HG03060 (cell line): Measurements from ENCODE around the gene GSK3B.

ENCODE experiments used
- ATAC-seq: cut with Tn5 transposase; IDR thresholded peaks from one replicate; pipeline ENCODE4 v1.9.1; 2021; ENCODE audit warnings: low read depth, moderate number of reproducible peaks; ENCODE audit not compliant: unreplicated experiment

GSK3B gene

GRCh38 chr3:120093911-120094775 is at the start of gene GSK3B:
GSK3B (minus strand) TSS chr3:120094447; CDS start chr3:120093434, 1,013 bp downstream.
- ATAC-seq, result no peak

DNA sequence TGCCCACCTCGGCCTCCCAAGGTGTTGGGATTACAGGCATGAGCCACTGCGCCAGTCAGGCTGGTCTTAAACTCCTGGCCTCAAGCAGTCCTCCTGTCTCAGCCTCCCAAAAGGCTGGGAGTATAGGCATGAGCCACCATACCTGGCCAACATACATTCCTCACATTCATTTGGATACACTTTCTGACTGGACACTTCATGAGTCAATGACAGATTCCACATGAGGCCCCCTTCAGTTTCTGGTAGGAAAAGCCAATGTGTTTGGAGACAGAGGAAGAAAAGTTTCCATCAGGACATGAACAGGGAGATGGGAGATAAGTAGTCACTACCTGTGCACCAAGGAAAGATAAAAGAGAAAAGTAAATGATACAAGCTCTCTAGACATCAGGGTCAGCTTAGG is 49.4 kb upstream of the GSK3B start:
- no peak for ATAC-seq

DNA sequence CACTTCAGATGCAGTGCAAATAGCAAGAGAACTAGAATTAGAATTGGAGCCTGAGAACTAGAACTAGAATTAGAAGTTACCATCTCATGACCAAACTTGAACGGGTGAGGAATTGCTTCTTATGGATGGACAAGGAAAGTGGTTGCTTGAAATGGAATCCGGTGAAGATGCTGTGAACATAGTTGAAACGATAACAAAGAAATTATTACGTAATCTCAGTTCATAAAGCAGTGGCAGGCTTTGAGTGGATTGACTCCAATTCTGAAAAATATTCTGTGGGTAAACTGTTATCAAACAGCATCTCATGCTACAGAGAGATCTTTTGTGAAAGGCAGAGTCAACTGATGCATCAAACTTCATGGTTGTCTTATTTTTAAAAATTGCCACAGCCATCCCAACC is 48.0 kb upstream of the GSK3B start:
- ATAC-seq, result no peak

DNA sequence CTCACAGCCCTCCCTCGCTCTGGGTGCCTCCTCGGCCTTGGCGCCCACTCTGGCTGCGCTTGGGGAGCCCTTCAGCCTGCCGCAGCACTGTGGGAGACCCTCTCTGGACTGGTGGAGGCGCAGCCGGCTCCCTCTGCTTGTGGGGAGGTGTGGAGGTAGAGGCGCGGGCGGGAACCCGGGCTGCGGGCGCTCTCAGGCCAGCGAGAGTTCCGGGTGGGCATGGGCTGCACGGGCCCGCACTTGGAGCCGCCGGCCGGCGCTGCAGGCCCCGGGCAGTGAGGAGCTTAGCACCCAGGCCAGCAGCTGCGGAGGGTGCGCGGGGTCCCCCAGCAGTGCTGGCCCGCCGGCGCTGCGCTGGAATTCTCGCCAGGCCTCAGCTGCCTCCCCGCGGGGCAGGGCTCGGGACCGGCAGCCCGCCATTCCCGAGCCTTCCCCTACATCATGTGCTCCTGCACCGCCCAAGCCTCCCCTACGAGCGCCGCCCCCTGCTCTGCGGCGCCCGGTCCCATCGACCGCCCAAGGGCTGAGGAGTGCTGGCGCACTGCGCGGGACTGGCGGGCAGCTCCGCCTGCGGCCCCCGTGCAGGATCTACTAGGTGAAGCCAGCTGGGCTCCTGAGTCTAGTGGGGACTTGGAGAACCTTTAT is 46.0 kb upstream of the GSK3B start:
- no peak for ATAC-seq

DNA sequence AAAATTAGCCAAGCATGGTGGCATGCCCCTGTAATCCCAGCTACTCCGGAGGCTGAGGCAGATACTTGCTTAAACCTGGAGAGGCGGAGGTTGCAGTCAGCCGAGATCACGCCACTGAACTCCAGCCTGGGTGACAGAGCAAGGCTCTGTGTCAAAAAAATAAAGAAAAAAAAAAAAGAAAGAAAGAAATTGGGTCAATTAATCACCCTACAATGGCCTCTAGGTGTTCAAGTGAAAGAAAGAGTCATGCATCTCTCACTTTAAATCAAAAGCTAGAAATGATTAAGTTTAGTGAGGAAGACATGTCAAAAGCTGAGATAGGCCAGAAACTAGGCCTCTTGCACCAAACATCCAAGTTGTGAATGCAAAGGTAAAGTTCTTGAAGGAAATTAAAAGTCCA is 44.9 kb upstream of the GSK3B start:
- no peak for ATAC-seq

DNA sequence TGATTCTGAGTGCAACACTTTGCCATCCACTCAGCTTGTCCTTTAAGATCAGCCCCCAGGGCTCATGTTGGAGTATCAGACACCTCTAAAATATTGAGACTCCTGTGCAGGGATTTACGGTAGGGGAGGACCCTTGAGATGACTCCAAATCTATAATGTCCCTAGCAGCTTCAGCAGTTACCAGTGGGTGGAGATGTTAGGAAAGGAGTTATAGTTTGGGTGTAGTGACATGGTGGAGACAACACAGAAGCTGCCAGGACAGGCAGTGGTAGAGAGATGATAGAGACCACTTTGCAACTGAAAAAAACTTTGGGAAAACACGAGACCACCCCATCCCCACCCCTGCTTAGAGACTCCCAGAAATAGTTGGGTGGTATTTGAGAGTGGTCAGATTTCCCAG is 43.3 kb upstream of the GSK3B start:
- no peak for ATAC-seq

DNA sequence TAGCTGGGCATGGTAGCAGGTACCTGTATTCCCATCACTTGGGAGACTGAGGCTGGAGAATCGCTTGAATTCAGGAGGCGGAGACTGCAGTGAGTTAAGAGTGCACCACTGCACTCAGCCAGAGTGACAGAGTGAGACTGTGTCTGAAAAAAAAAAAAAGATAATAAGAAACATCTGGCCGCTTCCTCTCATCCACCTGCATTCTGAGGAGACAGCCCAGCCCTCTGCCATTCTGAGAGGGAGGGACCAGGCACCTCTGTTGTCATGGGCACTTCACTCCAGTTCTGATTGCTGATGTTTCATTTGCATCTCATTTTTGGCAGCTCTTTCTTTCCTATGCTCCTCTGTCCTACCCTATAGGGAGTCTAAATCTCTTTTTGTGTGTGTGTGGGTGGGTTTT is 36.4 kb upstream of the GSK3B start:
- ATAC-seq, result no peak

- ATAC-seq, result no peak
Measured at GRCh38 chr3:120129718-120130513, 35.7 kb upstream of the GSK3B start.

GRCh38 chr3:120129051-120129450 is 34.8 kb upstream of the GSK3B start:
- no peak for ATAC-seq

- ATAC-seq, result no peak
Measured at GRCh38 chr3:120125992-120126391, 31.7 kb upstream of the GSK3B start.

GRCh38 chr3:120119846-120120510 is 25.7 kb upstream of the GSK3B start:
- ATAC-seq, result no peak

DNA sequence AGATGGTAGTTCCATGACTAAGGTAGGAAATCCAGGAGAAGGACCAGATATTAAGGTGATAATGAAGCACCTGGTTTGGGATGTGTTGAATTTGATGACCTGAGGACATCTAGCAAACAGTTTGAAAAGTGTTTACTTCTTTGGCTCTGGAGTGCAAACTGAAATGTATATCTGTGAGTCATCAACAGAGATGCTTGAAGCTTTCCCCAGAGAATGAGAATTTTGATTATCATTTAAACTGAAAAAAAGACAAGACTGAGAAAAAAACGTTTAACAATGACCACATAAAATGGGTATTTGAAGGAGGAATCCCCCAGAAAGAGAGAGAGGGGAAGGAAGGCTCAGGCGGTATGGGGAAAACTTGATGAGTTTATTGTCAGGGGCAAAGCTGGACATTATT is 20.7 kb upstream of the GSK3B start:
- ATAC-seq, result no peak

GRCh38 chr3:120114376-120114775 is 20.1 kb upstream of the GSK3B start:
- no peak for ATAC-seq

- no peak for ATAC-seq
Measured at GRCh38 chr3:120113128-120114116, 19.2 kb upstream of the GSK3B start.

GRCh38 chr3:120111898-120112297 is 17.7 kb upstream of the GSK3B start:
- no peak for ATAC-seq

DNA sequence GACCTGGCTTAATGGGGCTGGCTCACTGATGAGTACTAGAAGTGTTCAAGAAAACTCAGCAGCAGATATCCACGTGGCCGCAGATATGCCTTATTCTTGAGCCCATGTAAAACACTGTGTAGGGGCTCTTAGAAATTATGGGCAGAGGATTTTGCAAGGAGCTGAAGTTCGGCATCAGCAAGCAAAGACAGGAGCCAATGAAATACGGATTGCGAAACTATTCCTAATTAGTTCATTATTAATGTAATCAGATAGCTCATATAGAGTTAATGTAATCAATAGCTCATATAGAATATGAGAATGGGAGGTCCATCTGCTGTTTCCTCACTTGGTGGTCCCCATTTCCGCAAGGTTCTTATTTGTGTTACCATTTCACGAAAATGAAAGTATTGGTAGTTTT is 9.0 kb upstream of the GSK3B start:
- ATAC-seq, result no peak

GRCh38 chr3:120102674-120103073 is 8.4 kb upstream of the GSK3B start:
- ATAC-seq, result no peak

- no peak for ATAC-seq
Measured at GRCh38 chr3:120102232-120102631, 8.0 kb upstream of the GSK3B start.

GRCh38 chr3:120101624-120102023 is 7.4 kb upstream of the GSK3B start:
- ATAC-seq, result no peak

DNA sequence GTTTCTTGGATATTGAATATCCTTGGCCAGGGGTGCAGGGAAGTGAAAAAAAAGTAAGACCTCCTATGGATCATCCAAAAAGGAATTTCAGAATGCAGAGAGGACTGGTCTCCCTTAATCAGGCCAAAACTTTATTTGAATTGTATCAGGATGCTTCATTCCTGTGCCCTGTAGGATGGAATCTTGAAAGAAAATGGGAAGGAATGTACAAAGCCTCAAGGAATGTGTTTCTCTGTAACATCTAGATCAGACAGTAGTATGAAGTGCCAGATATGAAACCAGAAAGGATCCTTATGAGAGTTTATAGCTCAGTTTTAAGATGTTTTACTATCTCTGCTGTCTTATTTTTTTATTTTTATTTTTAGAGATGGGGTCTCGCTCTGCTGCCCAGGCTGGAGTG is 6.5 kb upstream of the GSK3B start:
- no peak for ATAC-seq
